ENCODE results near the gene HORMAD2.
A peak's percentile ranks its signal among the peaks of the same experiment; 100 is the strongest.

Gene HORMAD2

GRCh38 chr22:30220338-30221012 is 140.2 kb downstream of the HORMAD2 start:
- Histone ChIP-seq H3K27ac (replicated peaks; ENCODE audit: low read length) (no peak overlapping the region), H3K36me3 (replicated peaks in 1 of 2; ENCODE audit: control insufficient read depth in 2 of 2, insufficient read depth in 2 of 2, low read length in 2 of 2) (no peaks in the 10 kb centered on the region), H4K91ac (ENCODE audit: low read depth, low read length, poor library complexity) (no peak overlapping the region), H3K9me3 (replicated peaks in 1 of 2; ENCODE audit: control insufficient read depth in 2 of 2, insufficient read depth in 1 of 2, low read depth in 1 of 2, low read length in 2 of 2) (no peaks in the 10 kb centered on the region), H2AK5ac (ENCODE audit: low read depth, low read length) (peak overlapping the region; percentile 6), H2BK15ac (ENCODE audit: low read length) (peak overlapping the region; percentile 37), H4K8ac (ENCODE audit: low read depth, low read length) (no peak overlapping the region), H2BK120ac (ENCODE audit: low read depth, low read length) (no peak overlapping the region), H2AFZ (ENCODE audit: low read length) (no peak overlapping the region), H3K4me1 (ENCODE audit: control insufficient read depth in 2 of 2, insufficient read depth in 1 of 2, low read depth in 1 of 2, low read length in 2 of 2) (peaks cover 3 to 7% of the 10 kb centered on the region in 2 donors), H3K4ac (ENCODE audit: low read length) (no peak overlapping the region), H3K23ac (ENCODE audit: low read depth, low read length, poor library complexity) (no peak overlapping the region), H3K4me3 (ENCODE audit: low read length in 2 of 2) (no peak overlapping the region), H2BK5ac (ENCODE audit: low read length) (peak overlapping the region; percentile 6), H3K14ac (ENCODE audit: low read length) (no peak overlapping the region), H3K79me1 (ENCODE audit: low read depth, low read length) (no peaks in the 10 kb centered on the region), H2BK12ac (ENCODE audit: low read length) (no peak overlapping the region), H3K9ac (ENCODE audit: low read depth, low read length, poor library complexity) (no peak overlapping the region), H3K18ac (ENCODE audit: low read length) (no peak overlapping the region), H3K4me2 (ENCODE audit: insufficient read depth, low read length, poor library complexity, severe bottlenecking) (no peak overlapping the region), H3K27me3 (ENCODE audit: control insufficient read depth in 3 of 3, insufficient read depth in 3 of 3, low read depth in 1 of 3, low read length in 3 of 3) (peaks cover 0 to 15% (median 1%) of the 10 kb centered on the region in 3 experiments)
- DNase-seq (ENCODE audit: low spot score), result no peak
- no CpG with 5 or more reads among the region's 7 CpGs for WGBS, 2 donors (ENCODE audit: extremely low coverage in 2 of 2, insufficient read length in 2 of 2, insufficient replicate concordance in 1 of 2)

- Histone ChIP-seq H3K4me3 (ENCODE audit: low read length in 2 of 2) (no peak overlapping the region), H4K8ac (ENCODE audit: low read depth, low read length) (no peak overlapping the region), H2BK12ac (ENCODE audit: low read length) (peak overlapping the region; percentile 88), H3K9ac (ENCODE audit: low read depth, low read length, poor library complexity) (no peak overlapping the region), H2BK5ac (ENCODE audit: low read length) (peak overlapping the region; percentile 6), H3K79me1 (ENCODE audit: low read depth, low read length) (no peaks in the 10 kb centered on the region), H3K18ac (ENCODE audit: low read length) (no peak overlapping the region), H3K4me2 (ENCODE audit: insufficient read depth, low read length, poor library complexity, severe bottlenecking) (no peak overlapping the region), H3K36me3 (replicated peaks in 1 of 2; ENCODE audit: control insufficient read depth in 2 of 2, insufficient read depth in 2 of 2, low read length in 2 of 2) (no peaks in the 10 kb centered on the region), H3K4me1 (ENCODE audit: control insufficient read depth in 2 of 2, insufficient read depth in 1 of 2, low read depth in 1 of 2, low read length in 2 of 2) (peaks cover 3 to 7% of the 10 kb centered on the region in 2 donors), H2AK5ac (ENCODE audit: low read depth, low read length) (peak overlapping the region; percentile 6), H2BK120ac (ENCODE audit: low read depth, low read length) (no peak overlapping the region), H2AFZ (ENCODE audit: low read length) (no peak overlapping the region), H3K23ac (ENCODE audit: low read depth, low read length, poor library complexity) (no peak overlapping the region), H3K27me3 (ENCODE audit: control insufficient read depth in 3 of 3, insufficient read depth in 3 of 3, low read depth in 1 of 3, low read length in 3 of 3) (peaks cover 0 to 12% (median 0%) of the 10 kb centered on the region in 3 experiments), H3K9me3 (replicated peaks in 1 of 2; ENCODE audit: control insufficient read depth in 2 of 2, insufficient read depth in 1 of 2, low read depth in 1 of 2, low read length in 2 of 2) (no peaks in the 10 kb centered on the region), H2BK15ac (ENCODE audit: low read length) (no peak overlapping the region), H3K4ac (ENCODE audit: low read length) (no peak overlapping the region), H3K27ac (replicated peaks; ENCODE audit: low read length) (no peak overlapping the region), H4K91ac (ENCODE audit: low read depth, low read length, poor library complexity) (no peak overlapping the region), H3K14ac (ENCODE audit: low read length) (no peak overlapping the region)
- WGBS, 2 donors (ENCODE audit: extremely low coverage in 2 of 2, insufficient read length in 2 of 2, insufficient replicate concordance in 1 of 2), result no CpG with 5 or more reads among the region's 26 CpGs
- DNase-seq (ENCODE audit: low spot score), result no peak
These were observed 141.1 kb downstream of the HORMAD2 start for GRCh38 chr22:30221121-30221992.

- no peaks in the 10 kb centered on the region for H3K9me3 ChIP-seq (replicated peaks in 1 of 2; ENCODE audit: control insufficient read depth in 2 of 2, insufficient read depth in 1 of 2, low read depth in 1 of 2, low read length in 2 of 2)
- H3K4me1 ChIP-seq (ENCODE audit: control insufficient read depth in 2 of 2, insufficient read depth in 1 of 2, low read depth in 1 of 2, low read length in 2 of 2), result peaks cover 3 to 7% of the 10 kb centered on the region in 2 donors
- no peak overlapping the region for H4K91ac ChIP-seq (ENCODE audit: low read depth, low read length, poor library complexity)
- whole genome bisulfite sequencing, 2 donors (ENCODE audit: extremely low coverage in 2 of 2, insufficient read length in 2 of 2, insufficient replicate concordance in 1 of 2), result no CpG with 5 or more reads among the region's 4 CpGs
- no peak overlapping the region for H3K27ac ChIP-seq (replicated peaks; ENCODE audit: low read length)
- no peak overlapping the region for H2AFZ ChIP-seq (ENCODE audit: low read length)
- no peak overlapping the region for H3K4ac ChIP-seq (ENCODE audit: low read length)
- peaks cover 0 to 10% (median 0%) of the 10 kb centered on the region in 3 experiments for H3K27me3 ChIP-seq (ENCODE audit: control insufficient read depth in 3 of 3, insufficient read depth in 3 of 3, low read depth in 1 of 3, low read length in 3 of 3)
- H2BK15ac ChIP-seq (ENCODE audit: low read length), result no peak overlapping the region
- H3K79me1 ChIP-seq (ENCODE audit: low read depth, low read length), result no peaks in the 10 kb centered on the region
- no peak overlapping the region for H3K23ac ChIP-seq (ENCODE audit: low read depth, low read length, poor library complexity)
- H2AK5ac ChIP-seq (ENCODE audit: low read depth, low read length), result no peak overlapping the region
- no peak overlapping the region for H3K4me3 ChIP-seq (ENCODE audit: low read length in 2 of 2)
- no peak overlapping the region for H3K18ac ChIP-seq (ENCODE audit: low read length)
- H3K9ac ChIP-seq (ENCODE audit: low read depth, low read length, poor library complexity), result no peak overlapping the region
- no peak overlapping the region for H4K8ac ChIP-seq (ENCODE audit: low read depth, low read length)
- H3K4me2 ChIP-seq (ENCODE audit: insufficient read depth, low read length, poor library complexity, severe bottlenecking), result no peak overlapping the region
- no peak overlapping the region for H3K14ac ChIP-seq (ENCODE audit: low read length)
- no peak for DNase-seq (ENCODE audit: low spot score)
- no peak overlapping the region for H2BK120ac ChIP-seq (ENCODE audit: low read depth, low read length)
- no peak overlapping the region for H2BK12ac ChIP-seq (ENCODE audit: low read length)
- H2BK5ac ChIP-seq (ENCODE audit: low read length), result no peak overlapping the region
- no peaks in the 10 kb centered on the region for H3K36me3 ChIP-seq (replicated peaks in 1 of 2; ENCODE audit: control insufficient read depth in 2 of 2, insufficient read depth in 2 of 2, low read length in 2 of 2)
These were observed 142.1 kb downstream of the HORMAD2 start for GRCh38 chr22:30222321-30222720.

DNA sequence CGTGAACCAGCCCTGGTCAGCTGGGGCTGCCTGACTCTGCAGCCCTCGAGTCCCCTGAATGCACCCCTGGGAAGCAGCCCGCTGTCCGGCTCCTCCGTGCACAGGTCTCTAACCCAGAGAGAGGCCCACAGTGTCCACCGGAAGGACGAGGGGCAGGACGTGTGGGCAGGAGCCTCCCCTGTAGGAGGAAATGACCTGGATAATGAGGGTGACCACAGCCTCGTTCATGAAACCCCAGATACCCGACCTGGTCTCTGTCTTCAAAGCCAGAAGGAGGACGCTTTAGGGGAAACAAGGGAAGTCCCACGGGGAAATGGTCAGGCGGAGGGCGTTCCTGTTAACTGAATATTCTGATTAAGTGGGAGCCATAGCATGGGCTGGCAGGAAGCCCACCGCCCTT is 143.0 kb downstream of the HORMAD2 start:
- Histone ChIP-seq H3K14ac (ENCODE audit: low read length) (no peak overlapping the region), H3K4me3 (ENCODE audit: low read length in 2 of 2) (no peak overlapping the region), H2AFZ (ENCODE audit: low read length) (peak overlapping the region; percentile 80), H3K4me2 (ENCODE audit: insufficient read depth, low read length, poor library complexity, severe bottlenecking) (no peak overlapping the region), H3K27me3 (ENCODE audit: control insufficient read depth in 3 of 3, insufficient read depth in 3 of 3, low read depth in 1 of 3, low read length in 3 of 3) (peaks cover 0 to 7% (median 0%) of the 10 kb centered on the region in 3 experiments), H4K91ac (ENCODE audit: low read depth, low read length, poor library complexity) (no peak overlapping the region), H2BK5ac (ENCODE audit: low read length) (no peak overlapping the region), H3K36me3 (replicated peaks in 1 of 2; ENCODE audit: control insufficient read depth in 2 of 2, insufficient read depth in 2 of 2, low read length in 2 of 2) (no peaks in the 10 kb centered on the region), H3K9ac (ENCODE audit: low read depth, low read length, poor library complexity) (no peak overlapping the region), H3K4ac (ENCODE audit: low read length) (no peak overlapping the region), H2BK120ac (ENCODE audit: low read depth, low read length) (no peak overlapping the region), H3K23ac (ENCODE audit: low read depth, low read length, poor library complexity) (no peak overlapping the region), H3K27ac (replicated peaks; ENCODE audit: low read length) (no peak overlapping the region), H3K4me1 (ENCODE audit: control insufficient read depth in 2 of 2, insufficient read depth in 1 of 2, low read depth in 1 of 2, low read length in 2 of 2) (peaks cover 2 to 4% of the 10 kb centered on the region in 2 donors), H2AK5ac (ENCODE audit: low read depth, low read length) (no peak overlapping the region), H3K79me1 (ENCODE audit: low read depth, low read length) (no peaks in the 10 kb centered on the region), H4K8ac (ENCODE audit: low read depth, low read length) (no peak overlapping the region), H2BK12ac (ENCODE audit: low read length) (no peak overlapping the region), H3K18ac (ENCODE audit: low read length) (peak overlapping the region; percentile 58), H2BK15ac (ENCODE audit: low read length) (no peak overlapping the region), H3K9me3 (replicated peaks in 1 of 2; ENCODE audit: control insufficient read depth in 2 of 2, insufficient read depth in 1 of 2, low read depth in 1 of 2, low read length in 2 of 2) (no peaks in the 10 kb centered on the region)
- WGBS, 2 donors (ENCODE audit: extremely low coverage in 2 of 2, insufficient read length in 2 of 2, insufficient replicate concordance in 1 of 2), result no CpG with 5 or more reads among the region's 15 CpGs
- DNase-seq (ENCODE audit: low spot score), result no peak
